HCT116 (cell line): Measurements from ENCODE around the gene LRBA. TPM values are rescaled to one million over a fixed set of nuclear protein-coding genes. Genes with fewer than 3 reads are reported as not detected.
"Not testable (repeated sequence)": the region's sequence is repeated elsewhere in the genome, so short reads cannot be mapped to it uniquely, and the experiment has no call there.

Experiments used
- ATAC-seq: fragments of 200-7000 bp; cut with Tn5 transposase; 2 replicates; pipeline ENCODE4 v1.9.1; 2020; ENCODE audit warnings: mild to moderate bottlenecking, moderate library complexity
- BruUV-seq: library from RNA; stranded (reverse); fragments of 400-500 nt; replicated peaks from 2 replicates; lab custom pipeline; 2021; lab: Mats Ljungman, UMichigan
- CTCF ChIA-PET: fragments of 300-600 bp; sonication (Branson Sonifier 250); formaldehyde crosslinking; loops from one replicate; lab custom pipeline; 2021; ENCODE audit warnings: antibody characterized with exemption; lab: Charles Lee
- POLR2A ChIA-PET: fragments of 300-600, 350-600 bp; sonication (Branson Sonifier 250); formaldehyde crosslinking; loops from one replicate; lab custom pipeline; 2021; ENCODE audit warnings: antibody characterized with exemption; lab: Charles Lee
- RAD21 ChIA-PET, 2 experiments: fragments of 300-600 bp; sonication (Branson Sonifier 250); formaldehyde crosslinking; loops; one replicate each; lab custom pipeline; 2023; ENCODE audit warnings: low total read pairs in 2 of 2; ENCODE audit not compliant: uncharacterized antibody in 2 of 2, unreplicated experiment in 2 of 2, low non-redundant PET in 1 of 2; lab: Charles Lee
- DNase-seq: peaks from one replicate; pipeline ENCODE4 v3.0.0-alpha.2; 2010; ENCODE audit warnings: low read depth, low spot score
- H2AFZ ChIP-seq: fragments of 200-600 bp; shearing (Covaris generic), sonication (generic); 2 replicates; pipeline ENCODE4 v1.6.1; 2017; ENCODE audit warnings: low read depth, mixed run types, mixed read lengths, antibody characterized with exemption, low read length; ENCODE audit not compliant: poor library complexity, severe bottlenecking
- H3K27ac ChIP-seq: 2 replicates; pipeline ENCODE4 v1.5.1; 2012; ENCODE audit warnings: low read depth, low read length
- H3K27me3 ChIP-seq: fragments of 200-600 bp; sonication (generic); 2 replicates; pipeline ENCODE4 v1.6.1; 2016; ENCODE audit warnings: mixed run types, low read length, mixed read lengths; ENCODE audit not compliant: insufficient read depth
- H3K36me3 ChIP-seq, 2 experiments: fragments of 200-500 bp in 1 of 2; fragments of 200-600 bp in 1 of 2; sonication (Bioruptor generic) in 1 of 2; sonication (generic) in 1 of 2; 2 replicates each; pipeline versions ENCODE4 v1.5.1 to v1.6.1; 2014 to 2016; ENCODE audit warnings: low read length in 2 of 2, inconsistent platforms in 1 of 2, mixed read lengths in 1 of 2, mixed run types in 1 of 2; ENCODE audit not compliant: insufficient read depth in 2 of 2, control insufficient read depth in 1 of 2
- H3K4me1 ChIP-seq, 2 experiments: fragments of 200-600 bp in 1 of 2; sonication (generic) in 1 of 2; 2 replicates each; pipeline versions ENCODE4 v1.5.1 to v1.6.1; 2012 to 2017; ENCODE audit warnings: low read length in 2 of 2, inconsistent platforms in 1 of 2, mild to moderate bottlenecking in 1 of 2, mixed read lengths in 1 of 2, mixed run types in 1 of 2, moderate library complexity in 1 of 2; ENCODE audit not compliant: insufficient read depth in 2 of 2, control insufficient read depth in 1 of 2
- H3K4me2 ChIP-seq: fragments of 200-600 bp; sonication (generic); 2 replicates; pipeline ENCODE4 v1.6.1; 2017; ENCODE audit warnings: mixed run types, low read length, mixed read lengths
- H3K4me3 ChIP-seq, 2 experiments: fragments of 200-600 bp in 1 of 2; sonication (generic) in 1 of 2; replicated peaks in 1 of 2; 2 replicates each; pipeline ENCODE4 v1.5.1; 2011 to 2016; ENCODE audit warnings: low read length in 2 of 2, control low read depth in 1 of 2, low read depth in 1 of 2, mild to moderate bottlenecking in 1 of 2, mixed read lengths in 1 of 2, mixed run types in 1 of 2
- H3K79me2 ChIP-seq: fragments of 200-600 bp; sonication (generic); 2 replicates; pipeline ENCODE4 v1.6.1; 2017; ENCODE audit warnings: mild to moderate bottlenecking, mixed run types, low read length, moderate library complexity, mixed read lengths; ENCODE audit not compliant: insufficient read depth
- H3K9ac ChIP-seq: fragments of 200-600 bp; sonication (generic); 2 replicates; pipeline ENCODE4 v1.6.1; 2016; ENCODE audit warnings: low read length, mixed read lengths
- H3K9me2 ChIP-seq: fragments of 200-600 bp; sonication (generic), shearing (Covaris generic); 2 replicates; pipeline ENCODE4 v1.6.1; 2017; ENCODE audit warnings: mixed run types, mild to moderate bottlenecking, moderate library complexity; ENCODE audit not compliant: insufficient read depth
- H3K9me3 ChIP-seq, 2 experiments: fragments of 200-500 bp in 1 of 2; fragments of 200-600 bp in 1 of 2; sonication (Bioruptor generic) in 1 of 2; sonication (generic) in 1 of 2; 2 replicates each; pipeline ENCODE4 v1.6.1; 2014 to 2017; ENCODE audit warnings: low read length in 2 of 2, mixed read lengths in 2 of 2, inconsistent platforms in 1 of 2, low read depth in 1 of 2, mild to moderate bottlenecking in 1 of 2, mixed run types in 1 of 2, moderate library complexity in 1 of 2; ENCODE audit not compliant: control insufficient read depth in 1 of 2, insufficient read depth in 1 of 2
- H4K20me1 ChIP-seq: fragments of 200-600 bp; sonication (generic), shearing (Covaris generic); 2 replicates; pipeline ENCODE4 v1.6.1; 2017; ENCODE audit warnings: mixed run types, mild to moderate bottlenecking, moderate library complexity; ENCODE audit not compliant: insufficient read depth
- CBX3 ChIP-seq: IDR thresholded peaks from 2 replicates; pipeline ENCODE4 v1.6.1; 2012; ENCODE audit warnings: low read depth
- intact Hi-C: fragments of 100-400 bp; cut with micrococcal nuclease; formaldehyde crosslinking; loops from 2 replicates; pipeline ENCODE4 v1.10.0; 2022
- total RNA-seq: library from RNA; stranded (reverse); gene quantifications from one replicate; pipeline ENCODE4 v1.2.1, GENCODE V29; 2021; ENCODE audit not compliant: unreplicated experiment

The LRBA gene
- total RNA-seq, 1 experiment from 2014 or later, result 79.8 TPM

DNA sequence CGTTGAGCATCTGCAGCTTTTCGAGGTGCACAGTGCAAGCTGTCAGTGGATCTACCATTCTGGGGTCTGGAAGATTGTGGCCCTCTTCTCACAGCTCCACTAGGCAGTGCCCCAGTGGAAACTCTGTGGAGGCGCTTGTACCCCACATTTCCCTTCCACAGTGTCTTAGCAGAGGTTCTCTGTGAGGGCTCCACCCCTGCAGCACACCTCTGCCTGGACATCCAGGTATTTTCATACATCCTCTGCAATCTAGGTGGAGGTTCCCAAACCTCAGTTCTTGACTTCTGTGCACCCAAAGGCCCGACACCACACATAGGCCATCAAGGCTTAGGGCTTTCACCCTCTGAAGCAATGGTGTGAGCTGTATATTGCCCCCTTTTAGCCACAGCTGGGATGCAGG is 57.1 kb downstream of the LRBA start:
- H3K4me1 ChIP-seq, H3K9me3 ChIP-seq, ATAC-seq, H2AFZ ChIP-seq, RAD21 ChIA-PET, intact Hi-C loops, BruUV-seq, H3K27me3 ChIP-seq, CTCF ChIA-PET, POLR2A ChIA-PET, H3K4me2 ChIP-seq, H3K27ac ChIP-seq, H3K9ac ChIP-seq, DNase-seq, H3K9me2 ChIP-seq, H4K20me1 ChIP-seq, H3K36me3 ChIP-seq, H3K4me3 ChIP-seq: not testable (repeated sequence)
- peak; percentile 51; the same call in 1 of the 2 replicates for TF ChIP-seq CBX3
- H3K79me2 ChIP-seq, result peaks cover 77% of the 10 kb centered on the region

DNA sequence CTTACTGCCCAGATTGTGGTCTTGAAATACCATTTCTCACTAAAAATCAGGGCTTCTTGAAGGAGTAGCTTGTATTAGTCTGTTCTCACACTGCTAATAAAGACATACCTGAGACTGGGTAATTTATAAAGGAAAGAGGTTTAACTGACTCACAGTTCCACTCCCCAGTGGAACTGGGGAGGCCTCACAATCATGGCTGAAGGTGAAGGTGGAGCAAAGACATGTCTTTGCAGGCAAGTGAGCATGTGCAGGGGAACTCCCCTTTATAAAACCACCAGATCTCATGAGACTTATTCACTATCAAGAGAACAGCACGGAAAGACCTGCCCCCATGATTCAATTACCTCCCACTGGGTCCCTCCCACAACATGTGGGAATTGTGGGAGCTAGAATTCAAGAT is 58.0 kb downstream of the LRBA start:
- intact Hi-C loops, H3K4me1 ChIP-seq, H3K27me3 ChIP-seq, H3K4me2 ChIP-seq, H3K36me3 ChIP-seq, POLR2A ChIA-PET, H3K9ac ChIP-seq, RAD21 ChIA-PET, BruUV-seq, CTCF ChIA-PET, H2AFZ ChIP-seq, DNase-seq, H4K20me1 ChIP-seq, H3K4me3 ChIP-seq, H3K9me2 ChIP-seq, H3K27ac ChIP-seq, ATAC-seq, H3K9me3 ChIP-seq: not testable (repeated sequence)
- H3K79me2 ChIP-seq, result peaks cover 82% of the 10 kb centered on the region

DNA sequence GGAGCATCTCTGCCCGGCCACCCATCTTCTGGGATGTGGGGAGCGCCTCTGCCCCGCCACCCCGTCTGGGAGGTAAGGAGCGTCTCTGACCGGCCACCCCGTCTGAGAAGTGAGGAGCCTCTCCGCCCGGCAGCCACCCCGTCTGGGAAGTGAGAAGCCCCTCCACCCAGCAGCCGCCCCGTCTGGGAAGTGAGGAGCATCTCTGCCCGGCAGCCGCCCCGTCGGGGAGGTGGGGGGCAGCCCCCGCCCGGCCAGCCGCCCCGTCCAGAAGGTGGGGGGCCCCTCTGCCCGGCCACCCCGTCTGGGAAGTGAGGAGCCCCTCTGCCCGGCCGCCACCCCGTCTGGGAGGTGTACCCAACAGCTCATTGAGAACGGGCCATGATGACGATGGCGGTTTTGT is 61.2 kb downstream of the LRBA start:
- POLR2A ChIA-PET, ATAC-seq, H3K27ac ChIP-seq, CTCF ChIA-PET, H3K9me2 ChIP-seq, H3K4me3 ChIP-seq, H2AFZ ChIP-seq, intact Hi-C loops, H3K9me3 ChIP-seq, H3K36me3 ChIP-seq, H3K4me2 ChIP-seq, DNase-seq, BruUV-seq, H3K27me3 ChIP-seq, RAD21 ChIA-PET, H3K9ac ChIP-seq: not testable (repeated sequence)
- H3K79me2 ChIP-seq, result peaks cover 85% of the 10 kb centered on the region
- peaks cover 7 to 12% of the 10 kb centered on the region in 2 experiments for H3K4me1 ChIP-seq
- H4K20me1 ChIP-seq, result peaks cover 10% of the 10 kb centered on the region; the same call in 1 of the 2 replicates
